Measurements from ENCODE around the gene FNDC3A. TPM values are rescaled to one million over a fixed set of nuclear protein-coding genes. Genes with fewer than 3 reads are reported as not detected.
"Not testable (repeated sequence)": the region's sequence is repeated elsewhere in the genome, so short reads cannot be mapped to it uniquely, and the experiment has no call there.

The FNDC3A gene
- total RNA-seq, 1 experiment from 2014 or later, result 48.6 TPM

DNA sequence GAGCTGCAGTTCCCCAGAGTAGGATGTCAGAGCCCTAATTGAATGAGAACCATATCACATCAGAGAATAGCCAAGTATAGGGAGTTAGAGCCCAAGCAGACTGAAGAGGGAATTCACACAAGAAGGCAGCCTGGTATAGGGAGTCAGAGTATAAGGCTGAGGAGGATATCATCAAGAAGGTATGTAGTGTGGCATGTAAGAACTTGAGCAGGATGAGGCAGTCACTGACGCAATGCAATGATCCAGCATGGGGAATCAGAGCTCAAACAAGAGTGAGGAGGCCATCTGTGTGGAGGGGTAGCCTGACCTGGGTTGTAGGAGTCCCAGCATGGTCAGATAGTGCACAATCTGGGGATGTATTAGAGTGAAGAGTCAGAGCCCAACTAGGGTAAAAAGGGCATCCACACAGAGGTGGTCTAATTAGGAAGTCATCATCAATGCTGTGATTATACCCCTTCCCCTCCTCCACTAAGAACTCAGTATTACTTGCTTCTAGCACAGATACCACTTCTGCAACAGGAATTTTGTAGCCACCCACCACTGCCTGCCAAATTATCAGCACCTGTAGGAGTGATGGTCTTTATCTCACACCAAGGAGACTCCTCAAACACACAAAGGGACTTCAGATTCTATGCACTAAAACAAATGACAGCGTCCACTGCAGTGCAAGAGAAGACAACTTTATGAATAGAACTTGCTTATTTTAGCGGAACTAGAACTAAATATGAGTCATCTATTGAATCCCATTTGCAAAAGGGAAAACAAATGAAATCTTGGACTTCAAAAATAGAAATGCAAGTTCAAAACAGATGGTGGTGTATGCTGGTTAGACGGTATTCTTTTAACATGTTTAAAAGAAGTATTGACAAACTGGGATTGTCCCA, 107.2 kb downstream of the FNDC3A start:
- no peak for DNase-seq (ENCODE audit: low read depth)

DNA sequence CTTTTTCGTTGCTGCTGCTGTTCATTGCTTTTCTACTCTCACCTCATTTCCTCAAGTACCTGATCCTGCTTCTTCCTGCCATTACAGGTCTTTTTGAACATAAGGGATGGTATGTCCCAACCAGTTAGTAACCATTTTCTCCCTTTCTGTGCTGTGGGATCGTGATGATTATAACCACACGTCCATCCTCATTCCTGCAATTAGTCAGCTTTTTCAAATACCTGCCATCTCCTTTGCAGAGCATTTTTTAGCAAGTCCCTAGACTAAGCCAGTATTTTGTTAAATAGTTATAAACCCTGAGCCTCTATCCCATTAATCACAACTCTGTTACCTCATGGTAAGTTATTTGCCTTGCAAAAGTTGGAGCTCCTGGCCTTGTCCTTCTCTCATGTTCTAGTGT, 109.2 kb downstream of the FNDC3A start:
- no peak for DNase-seq (ENCODE audit: low read depth)

DNA sequence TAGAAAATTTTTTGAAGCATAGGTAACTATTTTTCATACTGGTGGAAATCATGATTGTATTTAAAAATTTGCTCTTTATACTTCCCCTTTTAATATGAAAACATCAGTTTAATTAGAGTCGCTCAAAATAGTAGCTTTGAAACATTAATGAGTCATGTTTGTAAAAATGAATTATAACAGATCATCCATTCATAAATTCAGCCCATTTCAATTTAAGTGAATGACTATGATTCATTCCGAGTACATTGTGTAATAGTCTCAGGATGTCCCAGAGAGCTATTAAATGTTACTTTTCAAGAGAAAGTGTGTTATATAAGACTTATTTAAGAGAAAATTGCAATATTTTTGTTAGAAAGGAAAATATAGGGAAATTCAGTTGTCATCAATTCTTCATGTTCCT, 111.0 kb downstream of the FNDC3A start:
- DNase-seq (ENCODE audit: low read depth), result peak; percentile 23

DNA sequence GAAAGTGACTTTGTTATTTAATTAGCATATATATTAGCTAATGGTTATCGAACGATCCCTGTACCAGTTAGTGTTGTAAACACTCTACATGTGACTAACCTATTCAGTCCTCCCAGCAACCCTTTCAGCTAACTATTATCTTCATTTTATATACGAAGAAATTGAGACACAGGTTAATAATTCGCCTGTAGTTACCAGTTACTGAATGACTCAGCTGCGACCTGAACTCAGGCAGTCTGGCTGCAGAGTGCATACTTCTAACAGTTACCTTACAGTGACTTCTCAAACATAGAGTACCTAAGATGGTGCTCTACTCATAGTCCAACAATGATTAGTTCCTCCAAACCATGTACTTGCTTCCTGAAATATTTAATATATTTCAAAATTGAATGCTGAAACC, 117.7 kb downstream of the FNDC3A start:
- no peak for DNase-seq (ENCODE audit: low read depth)

DNA sequence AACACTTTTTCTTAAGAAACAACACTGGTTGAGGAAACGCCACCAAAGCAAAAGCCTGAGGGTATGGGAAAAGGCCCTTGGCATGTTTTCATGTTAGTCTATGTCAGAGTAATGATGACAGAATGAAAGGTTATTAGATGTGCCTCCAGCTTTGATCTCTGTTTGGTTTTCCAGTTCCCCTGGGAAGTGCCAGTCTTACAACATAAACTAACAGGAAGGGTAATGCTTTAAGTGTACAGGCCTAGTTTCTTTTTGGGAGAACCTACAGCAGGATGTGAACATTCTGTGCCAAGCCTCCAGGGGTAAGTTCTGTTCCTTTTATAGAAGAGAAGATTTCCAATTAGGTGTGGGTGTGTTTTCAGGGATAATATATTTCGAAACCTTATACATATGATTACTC, 121.7 kb downstream of the FNDC3A start:
- DNase-seq (ENCODE audit: low read depth), result peak; percentile 60

DNA sequence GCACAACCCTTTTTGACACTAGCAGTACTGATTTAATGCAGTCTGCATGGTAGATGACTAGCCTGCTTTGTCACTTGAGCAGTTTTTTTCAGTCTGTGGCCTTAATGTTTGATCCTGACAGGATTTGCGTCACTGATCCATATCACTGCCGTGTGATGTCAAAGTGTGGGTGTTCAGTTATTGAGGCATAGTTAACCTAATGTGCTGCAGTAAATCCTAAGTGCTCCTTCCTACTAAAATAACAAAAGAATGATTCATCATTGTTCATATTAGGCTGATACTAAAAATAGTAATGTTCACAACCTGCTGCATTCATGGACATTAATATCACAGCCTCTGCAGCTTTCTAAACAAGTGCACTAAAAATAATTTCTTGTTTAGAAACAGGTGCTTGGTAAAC, 122.5 kb downstream of the FNDC3A start:
- DNase-seq (ENCODE audit: low read depth), result peak; percentile 92

DNA sequence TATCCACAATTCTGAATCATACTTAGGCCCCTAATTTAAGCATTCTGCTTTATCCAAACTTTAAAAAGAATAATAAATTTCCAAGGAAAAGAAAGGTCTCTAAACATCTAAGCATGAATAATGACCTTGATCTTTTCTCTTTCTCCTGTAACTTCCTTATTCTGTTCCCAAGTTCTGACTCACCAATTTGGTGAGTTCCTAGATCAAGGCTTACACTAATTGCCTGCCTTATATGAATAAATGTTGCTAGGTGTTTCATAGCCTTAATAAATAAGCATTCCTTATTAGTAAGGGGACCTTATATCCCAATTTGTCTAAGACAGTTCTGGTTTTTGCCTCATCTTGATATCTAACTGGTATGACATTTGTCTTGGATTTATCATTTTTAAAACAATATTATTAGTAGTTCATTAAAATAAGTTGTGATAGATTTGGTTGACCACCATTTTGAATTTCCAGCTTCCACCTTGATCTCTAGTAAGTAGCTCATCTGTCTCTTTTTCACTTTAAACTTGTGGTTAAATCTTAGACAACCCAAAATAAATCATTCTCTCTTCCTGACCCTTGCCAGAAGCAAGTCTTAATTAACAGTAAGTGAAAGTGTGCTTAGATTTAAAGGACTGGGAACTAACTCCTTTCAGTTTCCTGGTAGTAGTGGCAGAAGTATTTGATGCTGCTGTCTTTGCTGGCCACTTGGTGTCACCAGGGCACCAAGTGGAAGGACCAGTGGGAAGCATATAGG, 123.2 kb downstream of the FNDC3A start:
- DNase-seq (ENCODE audit: low read depth), result peak; percentile 63

DNA sequence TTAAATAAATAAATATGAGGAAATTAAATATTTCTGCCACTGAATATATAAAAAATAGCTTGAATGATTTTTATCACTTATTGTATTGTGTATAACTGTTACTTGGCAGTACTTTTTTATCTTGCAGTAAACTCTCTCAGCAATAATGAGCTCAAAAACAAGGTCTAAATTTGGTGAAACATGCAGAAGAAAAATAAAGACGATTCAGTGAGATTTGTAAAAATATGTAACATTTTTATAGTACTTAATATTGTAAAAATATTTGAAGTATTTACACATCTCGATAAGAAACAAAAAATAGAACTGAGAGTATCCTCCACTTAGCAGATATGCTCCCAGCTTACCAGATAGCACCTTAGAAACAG, 123.8 kb downstream of the FNDC3A start:
- DNase-seq (ENCODE audit: low read depth), result no peak

DNA sequence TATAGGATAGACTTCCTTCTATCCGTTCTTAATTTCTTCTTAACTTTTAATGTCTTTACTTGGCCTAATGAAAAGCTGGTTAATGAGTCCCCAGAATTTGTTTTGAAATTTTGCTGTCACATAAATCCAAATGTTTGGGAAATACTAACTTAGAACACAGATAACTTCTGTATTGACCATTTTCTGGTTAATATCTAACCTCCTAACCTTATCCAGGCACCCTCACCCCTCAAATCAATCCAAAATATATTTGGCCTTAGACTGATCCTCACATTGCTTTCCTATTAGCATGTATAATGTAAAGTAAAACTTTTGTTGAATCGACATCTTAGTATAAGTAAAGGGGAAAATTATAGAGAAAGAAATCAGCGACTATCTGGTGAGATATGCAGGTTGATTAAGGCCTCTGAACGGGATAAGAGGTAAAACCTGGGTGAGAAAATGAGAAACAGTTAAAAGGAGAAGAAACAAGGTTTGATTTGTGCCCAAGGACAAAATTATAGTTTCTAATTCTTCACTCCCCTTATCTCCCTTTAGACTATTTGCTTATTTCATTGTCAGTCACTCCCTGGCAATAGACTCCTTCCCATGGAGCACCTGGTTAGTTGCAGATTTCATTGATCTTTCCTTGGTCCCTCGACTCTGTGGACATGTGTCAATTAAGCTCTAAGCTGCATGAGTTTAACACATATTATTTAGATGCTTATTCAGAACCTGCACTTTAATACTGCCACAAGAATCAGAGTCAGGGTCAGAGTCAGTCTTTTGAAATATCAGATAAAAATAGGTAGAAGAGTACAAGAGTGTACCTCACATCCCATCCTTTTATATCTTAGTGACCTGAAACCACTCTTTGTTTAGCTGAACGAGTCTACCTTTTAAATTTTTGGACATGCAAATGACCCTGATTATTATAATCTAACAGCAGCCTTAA, 125.2 kb downstream of the FNDC3A start:
- DNase-seq (ENCODE audit: low read depth), result no peak

DNA sequence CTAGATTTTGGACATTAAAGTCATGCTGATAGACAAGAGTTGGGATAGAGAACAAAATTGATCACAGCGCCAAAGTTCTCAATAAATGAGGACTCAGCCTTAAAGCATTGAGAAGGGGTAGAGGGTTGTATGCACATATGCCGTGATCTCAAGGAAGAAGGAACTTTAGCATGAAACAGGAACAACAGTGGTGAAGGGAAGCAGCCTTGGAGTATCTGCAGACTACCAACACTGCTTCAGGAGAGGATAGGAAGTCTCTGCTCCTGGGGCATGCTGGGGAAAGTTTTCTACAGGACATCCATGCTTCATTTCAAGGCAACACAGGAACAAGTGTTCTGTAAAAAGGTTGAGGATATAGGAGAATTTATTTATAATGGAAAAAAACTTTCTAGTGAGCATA, 132.5 kb downstream of the FNDC3A start:
- no peak for DNase-seq (ENCODE audit: low read depth)

DNA sequence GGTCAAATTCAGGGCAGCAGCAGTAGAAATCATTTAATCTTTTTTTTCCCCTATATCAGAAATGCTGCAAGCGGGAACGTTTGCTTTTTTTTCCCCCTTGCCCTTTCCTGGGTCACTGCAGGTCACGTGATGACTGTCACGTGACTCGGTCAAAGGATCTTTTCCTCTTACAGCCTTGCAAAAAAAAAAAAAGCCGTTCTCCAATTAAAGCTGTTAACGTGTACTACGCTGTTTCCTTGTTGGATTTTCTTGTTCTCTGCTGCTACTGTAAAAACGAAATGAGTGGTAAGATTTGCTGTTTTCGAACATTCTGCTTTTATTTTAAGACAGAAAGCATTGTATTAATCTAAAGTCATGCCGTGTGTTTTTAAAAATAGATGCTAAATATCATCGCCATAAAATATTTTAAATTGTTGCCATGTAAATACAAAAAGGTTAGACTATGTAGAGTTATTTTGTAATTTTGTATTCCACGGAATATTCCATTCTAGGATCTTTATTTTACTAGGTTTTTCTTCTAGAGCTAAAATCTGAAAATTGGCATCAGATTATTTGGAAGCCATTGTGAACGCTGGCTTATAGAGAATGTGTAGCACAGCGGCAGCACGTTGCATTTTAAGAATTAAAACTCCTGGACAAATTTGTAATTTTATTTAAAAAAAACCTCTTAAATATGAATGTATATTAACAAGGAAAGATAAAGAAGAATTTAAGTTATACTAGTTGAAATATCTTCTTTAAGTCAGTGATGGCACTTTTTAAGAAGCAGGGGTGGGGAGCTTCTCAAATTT, 134.6 kb downstream of the FNDC3A start:
- peak; percentile 87 for DNase-seq (ENCODE audit: low read depth)

DNA sequence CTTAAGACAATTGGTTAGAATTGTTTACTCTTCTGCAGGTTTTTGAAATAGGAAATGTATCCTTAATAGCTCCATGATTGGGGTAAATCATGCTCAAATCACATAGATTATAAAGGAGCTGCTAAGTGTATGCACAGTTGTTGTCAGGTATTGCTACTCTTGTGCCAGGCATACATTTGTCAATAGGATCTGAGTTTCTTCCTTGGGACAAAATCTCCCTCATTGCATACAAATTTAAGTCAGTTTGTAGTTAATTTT, 135.1 kb downstream of the FNDC3A start:
- no peak for DNase-seq (ENCODE audit: low read depth)

DNA sequence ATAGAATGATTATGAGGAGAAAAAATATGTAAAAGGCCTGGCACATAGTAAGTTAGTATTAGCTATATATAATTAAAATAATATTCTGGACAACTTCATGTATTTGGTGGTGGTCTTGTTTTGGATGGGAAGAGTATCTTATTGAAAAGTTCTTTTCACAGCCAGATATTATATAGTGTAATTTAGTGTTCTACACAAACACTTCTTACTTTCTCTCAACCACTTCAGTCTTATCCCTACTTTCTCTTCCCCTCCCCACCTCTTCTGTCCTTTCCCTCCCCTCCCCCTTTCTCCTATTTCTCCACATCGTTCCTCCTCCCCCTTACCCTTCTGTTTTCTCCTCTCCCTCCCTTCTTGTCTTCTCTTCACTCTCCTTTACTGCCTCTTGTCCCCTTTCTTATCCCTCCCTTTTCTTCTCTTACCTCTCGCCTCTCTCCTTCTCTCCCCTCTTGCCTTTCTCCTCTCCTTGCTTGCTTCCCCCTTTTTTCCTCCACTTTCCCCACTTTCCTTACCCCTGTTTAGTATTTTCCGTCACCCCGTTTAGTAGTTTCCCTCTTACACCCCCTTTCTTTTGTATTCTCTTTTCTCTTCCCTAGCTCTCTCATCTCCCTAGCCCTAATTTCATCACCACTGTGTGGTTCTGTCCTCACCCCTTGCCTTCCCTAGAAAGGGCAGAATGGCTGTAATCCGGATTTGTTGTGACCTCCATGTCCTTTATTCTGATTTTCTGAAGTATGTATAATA, 137.2 kb downstream of the FNDC3A start:
- DNase-seq (ENCODE audit: low read depth), result no peak

DNA sequence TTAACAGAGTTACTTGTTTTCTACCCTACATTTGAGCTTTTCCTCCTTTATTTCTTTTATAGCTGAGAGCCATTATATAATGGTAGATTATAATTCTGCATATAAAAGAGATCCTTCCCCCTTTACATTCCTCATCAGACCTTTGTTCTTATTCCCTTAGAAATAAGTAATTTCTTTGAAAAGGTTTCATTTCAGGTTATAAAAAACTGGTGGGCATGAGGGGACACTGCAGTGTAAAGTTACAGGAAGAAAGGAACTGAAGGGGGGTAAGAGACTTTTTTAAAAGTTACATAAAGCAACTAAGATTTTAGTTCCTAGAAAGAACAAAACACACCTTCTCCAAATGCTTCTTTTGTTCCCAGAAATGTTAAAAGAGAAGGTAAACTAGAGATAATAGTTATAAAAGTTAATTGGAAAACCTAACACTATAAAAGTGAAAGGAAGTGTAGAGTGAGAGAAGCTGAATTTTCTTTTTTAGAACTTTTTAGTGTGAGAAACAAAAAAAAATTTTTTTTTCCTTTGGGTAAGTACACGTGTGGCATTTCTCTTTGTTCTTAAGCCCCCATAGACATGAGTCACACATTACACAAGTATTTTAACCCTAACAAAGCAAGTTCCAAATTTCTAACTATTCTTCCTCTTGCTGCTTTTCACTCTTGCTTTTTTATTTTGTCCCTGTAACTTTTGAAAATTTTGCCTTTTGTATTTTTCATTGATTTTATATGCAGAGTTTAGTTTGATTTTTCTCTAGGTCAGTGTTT, 138.0 kb downstream of the FNDC3A start:
- peak; percentile 43 for DNase-seq (ENCODE audit: low read depth)

DNA sequence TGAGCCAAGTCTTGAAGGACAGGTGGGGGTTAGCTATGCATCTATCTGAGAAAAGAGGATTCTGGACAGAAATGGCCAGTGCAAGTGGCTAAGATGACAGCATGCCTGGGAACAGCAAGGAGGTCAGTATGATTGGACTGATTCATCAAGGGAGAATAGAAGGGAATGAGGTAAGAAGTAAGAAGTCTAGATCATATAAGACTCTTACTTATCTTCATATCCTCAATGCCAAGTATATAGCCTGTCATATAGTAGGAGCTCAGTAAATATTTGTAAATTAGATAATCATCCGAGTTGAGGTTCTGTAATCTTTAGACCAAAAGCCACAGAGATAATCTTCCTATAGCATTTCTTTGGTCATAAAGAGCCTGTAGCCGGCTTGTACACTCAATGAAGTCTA, 141.2 kb downstream of the FNDC3A start:
- DNase-seq (ENCODE audit: low read depth), result no peak

DNA sequence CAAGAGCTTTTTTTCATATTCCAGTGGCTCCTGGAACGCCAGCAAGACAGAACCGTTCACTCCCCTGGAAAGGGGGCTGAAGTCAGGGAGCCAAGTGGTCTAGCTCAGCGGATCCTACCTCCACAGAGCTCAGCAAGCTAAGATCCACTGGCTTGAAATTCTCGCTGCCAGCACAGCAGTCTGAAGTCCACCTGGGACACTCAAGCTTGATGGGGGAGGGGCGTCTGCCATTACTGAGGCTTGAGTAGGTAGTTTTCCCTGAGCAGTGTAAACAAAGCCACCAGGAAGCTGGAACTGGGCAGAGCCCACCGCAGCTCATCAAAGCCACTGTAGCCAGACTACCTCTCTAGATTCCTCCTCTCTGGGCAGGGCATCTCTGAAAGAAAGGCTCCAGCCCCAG, 142.7 kb downstream of the FNDC3A start:
- not testable (repeated sequence) for DNase-seq (ENCODE audit: low read depth)

DNA sequence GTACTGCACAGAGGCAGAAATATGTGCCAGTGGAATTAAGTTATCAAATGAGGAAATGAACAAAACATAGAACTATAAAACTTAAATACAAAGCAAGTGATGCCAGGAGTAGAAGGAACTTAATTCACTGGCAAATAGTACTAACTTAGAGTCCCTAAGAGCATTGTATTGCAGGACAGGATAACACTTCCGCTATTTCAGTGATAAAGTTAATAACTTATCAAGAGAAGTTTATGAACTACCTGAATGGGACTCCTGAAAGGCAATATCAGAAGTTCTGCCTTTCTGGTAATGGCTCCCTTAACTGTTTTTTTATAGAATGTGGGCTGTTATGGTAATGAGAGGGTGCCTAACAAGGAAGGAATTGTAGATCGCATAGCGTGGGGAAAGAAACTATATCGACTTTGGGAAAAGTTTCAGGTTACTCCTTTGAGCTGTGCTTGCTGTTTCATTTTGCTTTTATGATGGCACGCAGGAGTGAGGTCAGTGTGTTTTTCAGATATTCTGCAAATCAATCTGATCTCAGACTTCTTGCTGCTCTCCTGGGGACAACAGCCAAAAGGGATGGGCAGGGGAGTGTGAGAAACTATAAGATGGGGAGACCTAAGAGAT, 149.1 kb downstream of the FNDC3A start:
- no peak for DNase-seq (ENCODE audit: low read depth)

DNA sequence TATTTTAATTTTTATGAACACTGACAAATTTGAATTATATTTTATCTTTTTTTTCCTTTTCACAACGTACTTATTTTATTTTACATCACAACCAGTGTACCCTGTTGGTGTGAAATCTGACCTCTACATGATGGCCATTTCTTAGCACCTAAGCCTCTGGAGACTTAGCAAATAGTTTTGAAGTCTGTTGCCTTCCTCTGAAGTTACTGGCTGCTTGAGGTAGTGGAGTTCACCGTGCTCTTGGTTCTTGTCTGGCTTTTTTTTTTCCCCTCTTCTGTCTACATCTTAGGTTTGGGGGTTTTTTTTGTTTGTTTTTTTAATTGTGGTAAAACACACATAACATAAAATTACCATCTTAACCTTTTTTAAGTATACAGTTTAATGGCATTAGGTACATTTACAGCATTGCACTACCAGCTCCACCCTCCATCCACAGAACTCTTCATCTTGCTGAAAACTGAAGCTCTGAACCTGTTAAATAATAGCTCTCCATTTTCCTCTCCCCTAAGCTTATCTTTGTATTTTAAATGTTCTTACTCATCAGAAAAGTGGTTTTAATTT, 150.3 kb downstream of the FNDC3A start:
- no peak for DNase-seq (ENCODE audit: low read depth)

DNA sequence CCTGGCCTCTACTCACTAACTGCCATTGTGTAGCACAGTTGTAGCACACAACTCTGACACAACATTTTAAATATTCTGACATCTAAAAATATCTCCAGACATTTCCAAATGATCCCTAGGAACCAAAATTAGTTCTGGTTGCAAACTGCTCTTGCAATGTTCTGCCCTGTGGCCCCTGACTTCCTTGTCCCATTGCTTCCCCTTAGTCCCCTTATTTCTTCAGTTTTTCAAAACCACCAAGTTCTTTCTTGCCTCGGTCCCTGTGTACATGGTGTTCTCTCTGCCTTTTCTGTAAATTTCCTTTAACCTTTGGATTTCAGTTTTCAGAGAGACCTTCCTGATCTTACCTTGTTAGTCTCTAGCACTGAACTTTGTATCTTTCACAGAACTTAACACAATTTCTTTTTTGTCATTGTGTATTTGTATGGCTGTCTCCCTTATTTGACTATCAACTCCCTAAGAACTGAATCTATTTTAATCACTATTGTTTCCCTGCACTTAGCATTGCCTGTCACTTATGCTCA, 156.8 kb downstream of the FNDC3A start:
- no peak for DNase-seq (ENCODE audit: low read depth)

Measured in M059J (cell line).